Left cardiac atrium (tissue), 4 donors: ENCODE measurements around the gene VWA1. TPM values are rescaled to one million over a fixed set of nuclear protein-coding genes. Genes with fewer than 3 reads are reported as not detected.
A peak's percentile ranks its signal among the peaks of the same experiment; 100 is the strongest.
"Not testable (repeated sequence)": the region's sequence is repeated elsewhere in the genome, so short reads cannot be mapped to it uniquely, and the experiment has no call there.

Experiments used
- ATAC-seq, 2 donors: fragments of 200-7000 bp; cut with Tn5 transposase; one replicate each; pipeline ENCODE4 v1.9.1; 2020; ENCODE audit warnings: mild to moderate bottlenecking in 2 of 2, moderate library complexity in 2 of 2
- DNase-seq: peaks from one replicate; pipeline ENCODE4 v3.0.0-alpha.2; 2020
- intact Hi-C, 2 donors: fragments of 100-400 bp; cut with DNase I; formaldehyde crosslinking; loops; one replicate each; pipeline versions ENCODE4 v1.14.1 to v1.15.1; 2022 to 2023
- total RNA-seq, 2 donors: library from RNA; stranded (reverse); fragmentation: NEBNext Ultra II Directional; extraction: Animal tissue kit (Norgen Biotek cat#: 25700); gene quantifications; one replicate each; pipeline ENCODE4 v1.2.1, GENCODE V29; 2021
- donor health status: DM: no; HTN: yes; CAD: no.
- donor health status: DM: no; HTN: yes; CAD: no; lungs with severe emphysema.
- donor health status: DM: yes; HTN: yes; CAD: no.
- donor health status: Dilated cardiomyopathy.

Gene VWA1
- total RNA-seq, 2 donors from 2014 or later, result 24.9 to 66.4 TPM

DNA sequence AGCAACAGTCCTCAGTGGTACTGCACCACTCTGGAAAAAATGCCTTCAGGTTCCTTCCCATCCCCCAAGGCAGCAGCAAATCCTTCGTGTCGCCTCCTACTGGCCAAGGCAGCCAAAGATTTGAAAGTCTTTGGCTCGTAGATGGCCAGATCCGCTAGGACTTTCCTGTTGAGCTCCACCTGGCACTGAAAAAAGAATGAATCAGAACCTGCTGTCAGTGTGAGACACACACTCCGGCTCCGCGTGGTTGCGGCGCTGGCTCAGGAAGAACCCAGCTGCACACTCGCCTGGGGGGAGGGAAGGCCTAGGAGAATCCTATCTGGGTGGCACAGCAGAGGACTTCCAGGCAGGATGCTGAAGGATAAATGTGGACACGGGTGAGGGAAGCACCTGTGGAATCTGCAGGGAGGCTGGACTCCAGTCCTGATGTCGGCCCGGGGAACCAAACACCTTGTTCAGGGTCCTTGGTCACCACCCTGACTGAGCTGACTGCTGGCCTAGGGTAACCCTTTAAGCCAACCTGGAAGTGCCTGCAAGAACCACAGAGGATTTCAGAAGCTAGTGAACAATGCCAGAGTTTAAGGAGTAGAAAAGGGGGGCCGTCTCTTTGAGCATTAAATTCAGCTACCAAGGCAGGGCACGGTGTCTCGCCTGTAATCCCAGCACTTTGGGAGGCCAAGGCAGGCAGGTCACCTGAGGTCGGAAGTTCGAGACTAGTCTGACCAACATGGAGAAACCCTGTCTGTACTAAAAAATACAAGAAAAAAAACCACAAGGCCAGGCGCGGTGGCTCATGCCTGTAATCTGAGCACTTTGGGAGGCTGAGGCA lies 33.2 kb upstream of the VWA1 start:
- intact Hi-C loops, result no loop called here
- DNase-seq (no peak), ATAC-seq (no peak)

DNA sequence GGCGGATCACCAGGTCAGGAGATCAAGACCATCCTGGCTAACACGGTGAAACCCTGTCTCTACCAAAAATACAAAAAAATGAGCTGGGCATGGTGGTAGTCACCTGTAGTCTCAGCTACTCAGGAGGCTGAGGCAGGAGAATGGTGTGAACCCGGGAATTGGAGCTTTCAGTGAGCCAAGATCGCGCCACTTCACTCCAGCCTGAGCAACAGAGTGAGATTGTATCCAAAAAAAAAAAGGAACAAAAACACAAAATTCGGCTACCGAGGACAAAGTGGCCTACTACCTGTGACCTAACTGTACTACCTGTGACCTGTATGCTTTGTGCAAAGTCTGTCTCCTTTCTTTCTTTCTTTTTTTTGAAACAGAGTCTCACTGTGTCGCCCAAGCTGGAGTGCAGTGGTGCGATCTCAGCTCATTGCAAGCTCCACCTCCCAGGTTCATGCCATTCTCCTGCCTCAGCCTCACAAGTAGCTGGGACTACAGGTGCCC lies 32.5 kb upstream of the VWA1 start:
- DNase-seq, ATAC-seq, intact Hi-C loops: not testable (repeated sequence)

- no peak for DNase-seq
- intact Hi-C loops, result no loop called here
- no peak for ATAC-seq
These were observed 31.8 kb upstream of the VWA1 start for GRCh38 chr1:1403653-1404052.

- DNase-seq (no peak), ATAC-seq (peak in 1 of 2 donors; percentile 6)
- intact Hi-C loops, result loop anchor here in 1 of 2 donors (5.0 kb wide), 1 partner anchor 36 kb away; no protein-coding TSS in a partner anchor
These were observed 29.2 kb upstream of the VWA1 start for GRCh38 chr1:1406101-1406820.

DNA sequence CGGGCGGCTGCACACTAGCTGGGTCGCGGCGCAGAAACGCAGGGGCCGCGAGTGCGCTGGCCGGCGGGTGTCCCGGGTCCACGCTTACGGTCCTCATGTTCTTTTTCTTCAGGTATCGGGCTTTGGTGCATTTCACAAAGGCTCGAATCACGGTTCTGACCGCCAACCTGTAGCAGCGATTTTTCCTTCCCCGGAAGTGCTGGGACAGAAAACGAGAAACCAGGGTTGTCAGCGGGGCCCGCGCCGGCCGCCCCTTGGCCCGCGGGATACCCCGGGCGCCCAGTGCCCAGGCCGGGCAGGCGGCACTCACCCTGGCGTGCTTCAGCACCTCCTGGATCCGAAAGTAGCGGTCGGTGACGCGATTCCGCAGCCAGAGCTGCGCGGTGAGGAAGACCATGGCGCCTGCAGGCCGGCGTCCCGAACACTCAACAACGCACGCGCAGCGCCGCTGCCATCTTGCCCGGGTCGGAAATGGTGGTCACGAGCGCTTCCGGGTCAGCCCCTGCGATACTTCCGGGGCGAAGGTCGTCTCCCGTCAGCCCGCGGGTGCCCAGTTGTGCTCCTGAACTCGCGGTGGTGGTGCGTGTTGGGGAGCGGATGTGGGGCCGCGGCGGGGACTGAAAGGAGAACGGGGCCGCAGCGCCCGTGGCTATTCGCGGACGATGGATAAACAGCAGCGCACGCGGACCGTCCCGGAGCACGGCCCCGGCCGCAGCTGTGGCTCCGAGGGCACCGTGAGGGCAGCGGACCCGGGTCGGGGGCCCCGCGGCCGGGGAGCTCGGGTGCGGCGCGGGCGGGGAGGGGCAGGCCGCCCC lies 28.5 kb upstream of the VWA1 start, which contains the start of gene MRPL20:
TSS of gene MRPL20 (minus strand) at position 473 of the 815 bp plus-strand sequence. CDS start at position 397, 76 bp downstream.
- DNase-seq (peak; percentile 96), ATAC-seq (peak; percentile 98)
- intact Hi-C loops, result loop anchor here in 1 of 2 donors (5.0 kb wide), 1 partner anchor 35 kb away; no protein-coding TSS in a partner anchor

DNA sequence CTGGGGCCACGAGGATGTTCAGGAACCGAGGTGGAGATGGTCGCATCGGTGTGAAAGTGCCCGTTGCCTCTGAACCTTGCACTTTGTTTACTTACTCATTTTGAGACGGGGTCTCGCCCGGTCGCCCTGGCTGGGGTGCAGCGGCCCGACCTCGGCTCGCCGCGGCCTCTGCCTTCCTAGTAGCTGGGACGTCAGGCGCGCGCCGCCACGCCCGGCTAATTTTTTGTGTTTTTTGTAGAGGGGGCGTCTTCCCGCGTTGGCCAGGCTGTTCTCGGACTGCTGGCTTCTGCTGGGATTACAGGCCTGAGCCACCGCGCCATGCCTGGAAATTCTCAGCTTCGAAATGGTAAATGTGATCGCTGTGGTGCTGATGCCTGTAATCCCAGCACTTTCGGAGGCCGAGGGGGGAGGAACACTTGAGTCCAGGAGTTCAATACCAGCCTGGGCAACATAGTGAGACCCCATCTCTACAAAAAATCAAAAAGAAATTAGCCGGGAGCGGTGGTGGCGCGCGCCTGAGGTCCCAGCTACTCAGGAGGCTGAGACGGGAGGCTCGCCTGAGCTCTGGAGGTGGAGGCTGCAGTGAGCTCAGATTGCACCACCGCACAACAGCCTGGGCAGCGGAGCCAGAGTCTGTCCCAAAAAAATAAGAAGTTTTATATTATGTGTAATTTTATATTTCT lies 27.7 kb upstream of the VWA1 start:
- intact Hi-C loops, result loop anchor here in 1 of 2 donors (5.0 kb wide), 1 partner anchor 35 kb away; no protein-coding TSS in a partner anchor
- ATAC-seq (peak in 1 of 2 donors; percentile 31), DNase-seq (no peak)

DNA sequence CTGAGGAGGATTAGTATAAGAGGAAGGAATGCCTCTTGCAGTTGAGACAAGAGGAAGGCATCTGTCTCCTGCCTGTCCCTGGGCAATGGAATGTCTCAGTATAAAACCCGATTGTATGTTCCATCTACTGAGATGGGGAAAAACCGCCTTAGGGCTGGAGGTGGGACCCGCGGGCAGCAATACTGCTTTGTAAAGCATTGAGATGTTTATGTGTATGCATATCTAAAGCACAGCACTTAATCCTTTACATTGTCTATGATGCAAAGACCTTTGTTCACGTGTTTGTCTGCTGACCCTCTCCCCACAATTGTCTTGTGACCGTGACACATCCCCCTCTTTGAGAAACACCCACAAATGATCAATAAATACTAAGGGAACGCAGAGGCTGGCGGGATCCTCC lies 25.3 kb upstream of the VWA1 start:
- DNase-seq, intact Hi-C loops, ATAC-seq: not testable (repeated sequence)

GRCh38 chr1:1411626-1412025 lies 23.9 kb upstream of the VWA1 start:
- DNase-seq (peak; percentile 13), ATAC-seq (no peak)
- intact Hi-C loops, result no loop called here

DNA sequence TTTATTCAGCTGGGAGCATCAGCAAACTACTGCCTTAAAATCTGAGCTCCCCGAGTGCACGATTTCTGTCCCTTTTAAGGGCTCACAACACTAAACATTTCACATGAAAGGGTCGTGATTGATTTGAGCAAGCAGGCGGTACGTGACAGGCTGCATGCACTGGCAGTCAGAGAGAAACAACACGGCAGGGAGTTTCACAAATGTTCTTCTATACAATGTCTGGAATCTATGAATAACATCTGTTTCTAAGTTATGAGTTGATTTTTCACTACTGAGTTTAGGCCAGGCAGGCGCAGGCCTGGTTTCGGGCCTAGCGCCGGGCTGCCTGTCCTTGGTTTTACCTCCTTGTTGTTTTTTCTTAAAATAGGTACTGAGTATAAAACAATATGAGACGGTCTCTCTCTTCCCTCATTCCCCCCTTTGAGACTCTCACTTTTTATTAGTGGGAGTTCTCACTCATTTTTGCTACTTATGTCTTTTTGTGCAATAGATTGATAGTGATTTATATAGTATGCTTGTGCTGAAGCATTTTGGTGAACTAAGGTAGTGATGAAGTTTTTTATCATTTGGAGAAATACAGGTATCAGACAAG lies 23.1 kb upstream of the VWA1 start:
- ATAC-seq, intact Hi-C loops, DNase-seq: not testable (repeated sequence)

DNA sequence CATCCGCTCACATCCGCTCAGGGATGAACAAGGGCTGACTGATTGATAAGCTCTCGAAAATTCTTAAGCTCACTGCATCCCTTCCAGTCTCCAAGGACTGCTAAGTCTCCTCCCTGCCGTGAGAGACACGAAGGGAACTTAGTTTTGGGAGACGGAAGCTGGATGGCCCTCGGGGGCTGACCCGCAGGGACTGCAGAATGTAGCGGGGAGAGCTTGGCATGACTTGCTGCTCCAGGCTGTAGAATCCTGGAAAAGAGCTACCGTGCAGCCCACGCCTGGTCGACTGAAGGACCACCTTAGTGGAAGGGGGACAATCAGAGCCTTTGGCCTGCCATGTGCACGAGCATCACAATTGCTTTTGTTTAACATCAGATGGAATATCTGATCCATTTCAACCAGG lies 19.7 kb upstream of the VWA1 start:
- DNase-seq (peak; percentile 9), ATAC-seq (no peak)
- intact Hi-C loops, result no loop called here

DNA sequence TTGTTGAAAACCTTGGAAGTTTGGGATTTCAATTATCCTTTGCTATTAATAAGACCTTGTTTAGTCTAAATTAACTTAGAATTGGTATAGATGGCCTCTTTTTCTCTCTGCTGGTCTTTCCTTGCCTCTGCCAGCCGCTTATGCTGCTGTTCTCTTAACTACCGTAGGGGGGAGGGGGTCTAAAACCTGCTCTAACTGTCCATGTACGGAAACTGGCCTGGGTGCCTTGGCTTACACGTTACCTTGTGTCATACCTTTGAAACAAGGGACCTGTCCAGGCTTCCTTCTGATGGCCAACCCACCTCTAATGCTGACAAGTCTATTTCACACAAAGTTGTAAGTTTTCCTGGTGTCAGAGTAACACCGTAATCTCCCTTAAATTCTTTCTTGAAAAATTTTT lies 18.1 kb upstream of the VWA1 start:
- intact Hi-C loops, ATAC-seq, DNase-seq: not testable (repeated sequence)

- ATAC-seq, DNase-seq, intact Hi-C loops: not testable (repeated sequence)
These were observed 17.5 kb upstream of the VWA1 start for GRCh38 chr1:1417825-1418463.

DNA sequence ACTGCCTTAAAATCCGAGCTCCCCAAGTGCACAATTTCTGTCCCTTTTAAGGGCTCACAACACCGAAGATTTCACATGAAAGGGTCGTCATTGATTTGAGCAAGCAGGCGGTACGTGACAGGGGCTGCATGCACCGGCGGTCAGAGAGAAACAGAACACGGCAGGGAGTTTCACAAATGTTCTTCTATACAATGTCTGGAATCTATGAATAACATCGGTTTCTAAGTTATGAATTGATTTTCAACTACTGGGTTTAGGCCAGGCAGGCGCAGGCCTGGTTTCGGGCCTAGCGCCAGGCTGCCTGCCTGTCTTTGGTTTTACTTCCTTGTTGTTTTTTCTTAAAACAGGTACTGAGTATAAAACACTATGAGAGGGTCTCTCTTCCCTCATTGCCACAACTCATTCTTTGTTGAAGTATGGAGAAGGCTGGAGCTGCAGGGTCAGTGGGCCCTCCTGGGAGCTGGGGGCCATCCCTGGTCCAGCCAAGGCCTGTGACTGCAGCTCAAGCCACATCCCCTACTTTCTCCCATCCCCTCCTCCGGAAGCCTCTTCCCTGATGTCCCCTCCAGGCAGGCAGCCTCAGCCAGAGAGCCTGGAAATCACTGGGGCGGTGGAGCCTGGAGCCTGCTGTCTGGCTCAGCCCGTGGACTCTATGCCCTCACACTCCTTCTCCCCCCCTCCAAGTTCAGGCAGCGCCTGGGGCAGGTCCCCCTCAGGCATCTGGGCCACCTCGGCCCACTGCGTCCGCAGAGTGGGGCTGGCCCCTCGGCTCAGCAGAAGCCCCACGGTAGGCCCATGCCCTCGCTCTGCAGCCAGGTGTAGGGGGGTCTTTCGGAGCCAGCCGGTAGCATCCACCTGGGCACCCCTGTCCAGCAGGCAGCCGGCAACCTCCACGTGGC lies 16.8 kb upstream of the VWA1 start:
- intact Hi-C loops, result no loop called here
- ATAC-seq, result no peak
- no peak for DNase-seq

DNA sequence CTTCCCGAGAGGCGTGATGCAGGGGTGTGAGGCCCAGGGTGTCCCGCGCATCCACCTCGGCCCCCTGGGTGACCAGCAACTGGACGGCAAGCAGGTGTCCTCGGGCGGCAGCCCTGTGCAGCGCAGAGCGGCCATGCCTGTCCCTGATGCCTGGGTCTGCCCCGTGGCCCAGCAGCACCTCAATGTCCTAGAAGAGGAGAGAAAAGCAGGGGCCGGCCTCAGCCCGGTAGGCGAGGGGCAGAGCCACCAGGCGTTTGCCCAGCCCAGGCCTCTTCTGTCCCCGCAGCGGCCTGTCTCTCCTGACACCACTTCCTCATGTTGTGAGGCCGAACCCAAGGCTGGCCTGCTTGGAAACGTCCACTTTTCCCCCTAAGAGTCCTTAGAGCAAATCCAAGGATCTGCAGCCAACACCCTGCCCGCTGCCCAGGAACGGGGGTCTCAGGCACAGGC lies 16.1 kb upstream of the VWA1 start:
- ATAC-seq, result peak in 1 of 2 donors; percentile 7
- intact Hi-C loops, result no loop called here
- DNase-seq, result no peak

- DNase-seq, result no peak
- ATAC-seq, result peak; percentile 70 to 80
- intact Hi-C loops, result no loop called here
These were observed 15.5 kb upstream of the VWA1 start for GRCh38 chr1:1419813-1420653.
